DOHH2 (cell line): ENCODE results near the gene PALLD.

Experiments
- H3F3A ChIP-seq: fragments of 200-600 bp; sonication (generic), shearing (Covaris generic); 2 replicates; pipeline ENCODE4 v1.6.0; 2016; ENCODE audit warnings: antibody characterized with exemption, mild to moderate bottlenecking; ENCODE audit not compliant: control insufficient read depth, insufficient read depth
- H3K27ac ChIP-seq: fragments of 200-600 bp; sonication (generic); 2 replicates; pipeline ENCODE4 v1.5.1; 2014; ENCODE audit warnings: low read depth, mild to moderate bottlenecking, low read length, moderate library complexity
- H3K27me3 ChIP-seq: fragments of 200-600 bp; sonication (generic); 2 replicates; pipeline ENCODE4 v1.6.1; 2014; ENCODE audit warnings: mild to moderate bottlenecking, low read length, mixed read lengths; ENCODE audit not compliant: control insufficient read depth
- H3K36me3 ChIP-seq: fragments of 200-600 bp; sonication (generic); 2 replicates; pipeline ENCODE4 v1.6.1; 2014; ENCODE audit warnings: mild to moderate bottlenecking, low read length, moderate library complexity, mixed read lengths; ENCODE audit not compliant: control insufficient read depth
- H3K4me1 ChIP-seq: fragments of 200-600 bp; sonication (generic); 2 replicates; pipeline ENCODE4 v1.6.1; 2014; ENCODE audit warnings: mild to moderate bottlenecking, low read length, mixed read lengths; ENCODE audit not compliant: control insufficient read depth
- H3K4me2 ChIP-seq: fragments of 200-600 bp; sonication (generic); 2 replicates; pipeline ENCODE4 v1.6.0; 2014; ENCODE audit warnings: mild to moderate bottlenecking, low read length, moderate library complexity
- H3K4me3 ChIP-seq: fragments of 200-600 bp; sonication (generic); 2 replicates; pipeline ENCODE4 v1.5.1; 2014; ENCODE audit warnings: mild to moderate bottlenecking, low read length, mixed read lengths
- H3K79me2 ChIP-seq: fragments of 200-600 bp; sonication (generic); 2 replicates; pipeline ENCODE4 v1.6.1; 2014; ENCODE audit warnings: mild to moderate bottlenecking, low read length, mixed read lengths; ENCODE audit not compliant: control insufficient read depth
- H3K9me2 ChIP-seq: fragments of 200-600 bp; sonication (generic); replicated peaks from 2 replicates; pipeline ENCODE4 v1.6.1; 2014; ENCODE audit warnings: mild to moderate bottlenecking, low read length, mixed read lengths; ENCODE audit not compliant: control insufficient read depth
- H3K9me3 ChIP-seq: fragments of 200-600 bp; sonication (generic); 2 replicates; pipeline ENCODE4 v1.6.1; 2014; ENCODE audit warnings: antibody characterized with exemption, low read length, mixed read lengths; ENCODE audit not compliant: control insufficient read depth, insufficient read depth
- H4K20me1 ChIP-seq: fragments of 200-600 bp; sonication (generic); 2 replicates; pipeline ENCODE4 v1.6.0; 2014; ENCODE audit warnings: low read depth, mild to moderate bottlenecking, antibody characterized with exemption, low read length, moderate library complexity; ENCODE audit not compliant: control insufficient read depth, insufficient read depth
- EZH2phosphoT487 ChIP-seq: fragments of 200-600 bp; sonication (generic); IDR thresholded peaks from 2 replicates; pipeline ENCODE4 v1.6.1; 2017; ENCODE audit warnings: borderline replicate concordance, mild to moderate bottlenecking, antibody characterized with exemption, low read length, moderate library complexity, mixed read lengths
- TF ChIP-seq, protein P1 (sequence below): fragments of 200-600 bp; sonication (generic); IDR thresholded peaks from one replicate; pipeline ENCODE4 v1.5.1; 2014; ENCODE audit warnings: antibody characterized with exemption, mild to moderate bottlenecking, low read depth, low read length; ENCODE audit not compliant: poor library complexity, severe bottlenecking

Gene PALLD

DNA sequence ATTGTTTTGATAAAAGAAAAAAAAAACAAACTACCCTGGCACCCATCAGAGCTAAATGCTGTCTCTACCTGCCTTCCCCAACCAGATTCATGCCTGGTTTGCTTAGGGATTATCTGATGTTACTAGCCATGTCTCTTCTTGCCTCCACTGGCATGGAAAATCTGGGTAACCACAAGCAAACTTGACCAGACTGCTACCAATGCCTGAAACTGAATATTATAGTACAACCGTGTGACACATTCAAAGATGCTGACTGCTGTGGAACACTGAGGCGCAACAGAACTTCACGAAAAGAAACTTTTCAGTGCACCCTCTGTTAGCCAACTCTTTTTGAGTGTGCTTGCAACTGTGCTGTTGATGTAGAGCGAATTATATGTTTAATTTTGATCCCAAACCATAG is 285.1 kb downstream of the PALLD start:
- H3K4me2 ChIP-seq: no peak overlapping the region
- no peaks in the 10 kb centered on the region for H3K4me1 ChIP-seq
- no peaks in the 10 kb centered on the region for H3K27me3 ChIP-seq
- H3K27ac ChIP-seq: no peak overlapping the region
- TF ChIP-seq, protein P1, sequence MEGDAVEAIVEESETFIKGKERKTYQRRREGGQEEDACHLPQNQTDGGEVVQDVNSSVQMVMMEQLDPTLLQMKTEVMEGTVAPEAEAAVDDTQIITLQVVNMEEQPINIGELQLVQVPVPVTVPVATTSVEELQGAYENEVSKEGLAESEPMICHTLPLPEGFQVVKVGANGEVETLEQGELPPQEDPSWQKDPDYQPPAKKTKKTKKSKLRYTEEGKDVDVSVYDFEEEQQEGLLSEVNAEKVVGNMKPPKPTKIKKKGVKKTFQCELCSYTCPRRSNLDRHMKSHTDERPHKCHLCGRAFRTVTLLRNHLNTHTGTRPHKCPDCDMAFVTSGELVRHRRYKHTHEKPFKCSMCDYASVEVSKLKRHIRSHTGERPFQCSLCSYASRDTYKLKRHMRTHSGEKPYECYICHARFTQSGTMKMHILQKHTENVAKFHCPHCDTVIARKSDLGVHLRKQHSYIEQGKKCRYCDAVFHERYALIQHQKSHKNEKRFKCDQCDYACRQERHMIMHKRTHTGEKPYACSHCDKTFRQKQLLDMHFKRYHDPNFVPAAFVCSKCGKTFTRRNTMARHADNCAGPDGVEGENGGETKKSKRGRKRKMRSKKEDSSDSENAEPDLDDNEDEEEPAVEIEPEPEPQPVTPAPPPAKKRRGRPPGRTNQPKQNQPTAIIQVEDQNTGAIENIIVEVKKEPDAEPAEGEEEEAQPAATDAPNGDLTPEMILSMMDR: no peak
- TF ChIP-seq EZH2phosphoT487: no peak
- no peaks in the 10 kb centered on the region for H3K9me2 ChIP-seq
- no peaks in the 10 kb centered on the region for H3K79me2 ChIP-seq
- H3F3A ChIP-seq: no peaks in the 10 kb centered on the region
- no peaks in the 10 kb centered on the region for H3K9me3 ChIP-seq
- H4K20me1 ChIP-seq: no peaks in the 10 kb centered on the region
- H3K36me3 ChIP-seq: no peaks in the 10 kb centered on the region
- no peak overlapping the region for H3K4me3 ChIP-seq

DNA sequence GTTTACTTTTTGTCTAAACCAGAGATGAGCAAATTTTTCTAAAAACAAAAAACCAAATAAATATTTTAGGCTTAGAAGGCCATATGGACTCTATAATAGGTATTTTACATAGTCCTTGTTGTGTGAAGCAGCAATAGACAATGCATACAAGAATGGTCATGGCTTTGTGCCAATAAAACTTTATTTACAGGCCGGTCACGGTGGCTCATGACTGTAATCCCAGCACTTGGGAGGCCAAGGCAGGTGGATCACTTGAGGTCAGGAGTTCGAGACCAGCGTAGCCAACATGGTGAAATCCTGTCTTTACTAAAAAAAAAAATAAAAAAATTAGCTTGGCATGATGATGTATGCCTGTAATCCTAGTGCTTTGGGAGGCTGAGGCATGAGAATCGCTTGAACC is 285.6 kb downstream of the PALLD start:
- Histone ChIP-seq H3K4me3 (no peak overlapping the region), H3K36me3 (no peaks in the 10 kb centered on the region), H3F3A (no peaks in the 10 kb centered on the region), H3K27me3 (no peaks in the 10 kb centered on the region), H3K9me2 (no peaks in the 10 kb centered on the region), H3K4me2 (no peak overlapping the region), H3K4me1 (no peaks in the 10 kb centered on the region), H3K27ac (no peak overlapping the region), H3K79me2 (no peaks in the 10 kb centered on the region), H4K20me1 (no peaks in the 10 kb centered on the region), H3K9me3 (no peaks in the 10 kb centered on the region)
- TF ChIP-seq, protein P1: no peak
- TF ChIP-seq EZH2phosphoT487: no peak

DNA sequence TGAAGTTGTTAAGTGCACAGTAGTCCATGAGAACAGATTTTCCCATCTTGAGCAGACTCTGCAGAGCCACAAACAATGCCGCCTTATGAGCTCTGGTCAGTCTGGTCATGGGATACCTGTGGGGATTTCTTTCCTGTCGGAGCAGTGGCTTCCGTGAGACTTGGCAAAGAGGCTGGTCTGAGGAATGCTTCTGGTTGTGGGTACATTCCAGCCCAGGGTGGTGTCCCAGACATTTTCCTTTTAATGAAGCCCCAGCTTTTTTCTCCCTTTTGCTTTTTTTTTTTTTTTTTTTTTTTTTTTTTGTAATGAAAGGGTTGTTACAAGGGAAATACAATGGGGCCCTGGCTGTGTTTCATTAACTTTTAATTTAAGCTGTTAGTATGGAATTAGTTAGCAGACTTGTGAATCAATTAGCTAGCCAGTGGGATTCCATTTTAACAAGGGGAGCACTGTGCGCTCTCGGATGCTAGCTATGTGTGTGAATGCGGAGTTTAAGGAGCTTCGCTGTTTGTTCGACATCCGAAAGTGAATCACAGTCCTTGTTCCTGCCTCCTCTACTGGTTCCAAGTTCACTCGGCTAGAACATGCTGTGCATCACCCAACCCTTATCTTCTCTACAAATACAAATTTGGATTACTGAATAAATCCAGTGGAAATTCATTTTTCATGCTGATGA is 288.1 kb downstream of the PALLD start:
- H3K4me2 ChIP-seq: no peak overlapping the region
- TF ChIP-seq EZH2phosphoT487: no peak
- TF ChIP-seq, protein P1: no peak
- no peak overlapping the region for H3K4me3 ChIP-seq
- H3K9me2 ChIP-seq: no peaks in the 10 kb centered on the region
- no peaks in the 10 kb centered on the region for H3K79me2 ChIP-seq
- no peaks in the 10 kb centered on the region for H3K36me3 ChIP-seq
- no peaks in the 10 kb centered on the region for H4K20me1 ChIP-seq
- no peaks in the 10 kb centered on the region for H3K27me3 ChIP-seq
- no peak overlapping the region for H3K27ac ChIP-seq
- H3K4me1 ChIP-seq: peaks cover 2% of the 10 kb centered on the region; the same call in 1 of the 2 replicates
- no peaks in the 10 kb centered on the region for H3F3A ChIP-seq
- no peaks in the 10 kb centered on the region for H3K9me3 ChIP-seq

DNA sequence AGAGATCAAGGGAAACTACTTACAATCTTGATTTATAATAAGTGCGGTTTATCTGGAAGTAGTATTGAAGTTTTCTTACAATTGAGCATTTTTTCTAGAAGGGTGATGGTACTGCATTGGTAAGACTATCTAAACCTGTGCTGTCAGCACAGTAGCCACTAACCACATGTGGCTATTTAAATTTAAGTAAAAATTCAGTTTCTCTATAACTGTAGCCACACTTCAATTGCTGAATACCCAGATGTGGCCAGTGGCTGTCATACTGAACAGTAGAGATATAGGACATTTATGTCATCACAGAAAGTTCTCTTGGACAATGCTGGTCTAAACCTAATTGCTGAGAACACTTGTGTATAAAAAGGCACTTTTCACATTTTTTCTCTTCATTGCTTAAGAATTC is 290.5 kb downstream of the PALLD start:
- H3K27ac ChIP-seq: no peak overlapping the region
- H3K79me2 ChIP-seq: no peaks in the 10 kb centered on the region
- no peaks in the 10 kb centered on the region for H3K27me3 ChIP-seq
- H3K9me3 ChIP-seq: no peaks in the 10 kb centered on the region
- no peaks in the 10 kb centered on the region for H4K20me1 ChIP-seq
- H3K36me3 ChIP-seq: no peaks in the 10 kb centered on the region
- H3K9me2 ChIP-seq: no peaks in the 10 kb centered on the region
- TF ChIP-seq, protein P1: no peak
- no peak for TF ChIP-seq EZH2phosphoT487
- H3K4me3 ChIP-seq: no peak overlapping the region
- H3K4me2 ChIP-seq: no peak overlapping the region
- H3K4me1 ChIP-seq: peaks cover 3% of the 10 kb centered on the region; the same call in 1 of the 2 replicates
- no peaks in the 10 kb centered on the region for H3F3A ChIP-seq
